GM21723 (cell line): ENCODE results near the gene FGF18.
"Not testable (repeated sequence)": the region's sequence is repeated elsewhere in the genome, so short reads cannot be mapped to it uniquely, and the experiment has no call there.

ENCODE experiments used
- ATAC-seq: cut with Tn5 transposase; IDR thresholded peaks from one replicate; pipeline ENCODE4 v1.9.1; 2021; ENCODE audit warnings: mild to moderate bottlenecking, moderate library complexity; ENCODE audit not compliant: unreplicated experiment

The FGF18 gene

GRCh38 chr5:171494452-171495121 is 75.1 kb downstream of the FGF18 start:
- no peak for ATAC-seq

- ATAC-seq, result no peak
Measured at GRCh38 chr5:171495122-171495700, 75.8 kb downstream of the FGF18 start.

GRCh38 chr5:171496456-171496855 is 77.0 kb downstream of the FGF18 start:
- no peak for ATAC-seq

GRCh38 chr5:171497494-171497893 is 78.0 kb downstream of the FGF18 start:
- ATAC-seq, result not testable (repeated sequence)

DNA sequence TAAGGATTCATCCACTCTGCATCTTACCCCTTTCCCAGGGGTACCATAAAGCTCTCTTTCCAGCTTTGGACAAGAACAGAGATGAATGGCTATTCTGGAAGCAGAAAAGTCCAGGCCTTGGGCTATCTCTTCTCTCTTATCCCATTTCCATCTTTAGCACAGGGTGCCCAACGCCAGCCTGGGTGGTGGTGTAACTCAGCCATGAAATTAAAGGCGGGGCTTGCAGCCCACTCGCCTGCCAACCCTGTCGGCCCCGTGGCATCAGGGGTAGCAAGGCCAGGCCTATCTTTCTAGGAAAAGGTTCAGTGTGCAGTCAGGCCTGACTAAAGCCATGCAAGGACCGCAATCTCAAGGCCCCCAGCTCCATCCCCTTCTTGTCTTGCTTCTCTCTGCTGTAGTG is 78.7 kb downstream of the FGF18 start:
- no peak for ATAC-seq

GRCh38 chr5:171499611-171500010 is 80.2 kb downstream of the FGF18 start:
- ATAC-seq, result no peak

- ATAC-seq, result no peak
Measured at GRCh38 chr5:171505473-171506043, 86.1 kb downstream of the FGF18 start.

DNA sequence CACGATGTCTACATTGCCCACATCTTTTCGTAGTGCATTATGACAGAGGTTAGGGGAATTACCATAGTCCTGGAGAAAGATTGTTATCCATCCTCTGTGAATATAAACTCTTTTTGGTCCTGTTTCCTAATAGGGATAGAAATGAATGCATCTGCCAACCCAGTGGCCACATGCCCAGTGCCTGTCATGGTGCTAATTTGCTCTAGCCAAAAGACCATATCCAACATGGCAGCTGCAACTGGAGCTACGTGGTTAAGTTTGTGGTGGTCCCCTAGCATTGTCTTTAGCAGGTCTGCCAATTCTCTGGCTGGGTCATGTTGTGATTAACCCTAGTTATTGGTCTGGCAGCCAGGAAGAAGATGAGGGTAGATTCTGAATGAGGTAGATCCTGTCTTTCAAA is 87.5 kb downstream of the FGF18 start:
- no peak for ATAC-seq
